ENCODE measurements around the gene KDM3A.

GRCh38 chr2:86398500-86399474 lies 42.4 kb upstream of the KDM3A start:
- TF ChIP-seq POU6F1 (CRISPR knock-in tag; IDR thresholded peaks at IDR 0.05; ENCODE audit: borderline replicate concordance, low read depth): no peak
- TF ChIP-seq GLIS3 (CRISPR knock-in tag; IDR thresholded peaks at IDR 0.05): no peak
- no peak for TF ChIP-seq PATZ1 (CRISPR knock-in tag; IDR thresholded peaks at IDR 0.05; ENCODE audit: borderline replicate concordance)
- TF ChIP-seq BACH2 (CRISPR knock-in tag; IDR thresholded peaks at IDR 0.05; ENCODE audit: borderline replicate concordance): no peak
